ENCODE results near the gene TIAM2. TPM values are rescaled to one million over a fixed set of nuclear protein-coding genes. Genes with fewer than 3 reads are reported as not detected.

Gene TIAM2
- total RNA-seq, 4 donors from 2014 or later = 4.8 to 11.4 (median 6.7) TPM

- Histone ChIP-seq H3K4me3 (no peak overlapping the region), H3K27me3 (no peaks in the 10 kb centered on the region), H3K36me3 (no peaks in the 10 kb centered on the region), H3K9me3 (no peaks in the 10 kb centered on the region), H3K27ac (no peak overlapping the region), H3K4me1 (no peaks in the 10 kb centered on the region)
- 72% methylated on average over 5 of the region's 5 CpGs for WGBS
- no peak for DNase-seq (ENCODE audit: low spot score in 2 of 2)
- TF ChIP-seq POLR2A (IDR thresholded peaks at IDR 0.05) (no peak), CTCF (IDR thresholded peaks at IDR 0.05) (no peak)
Observed at GRCh38 chr6:155235087-155235486, 240.0 kb downstream of the TIAM2 start.

DNA sequence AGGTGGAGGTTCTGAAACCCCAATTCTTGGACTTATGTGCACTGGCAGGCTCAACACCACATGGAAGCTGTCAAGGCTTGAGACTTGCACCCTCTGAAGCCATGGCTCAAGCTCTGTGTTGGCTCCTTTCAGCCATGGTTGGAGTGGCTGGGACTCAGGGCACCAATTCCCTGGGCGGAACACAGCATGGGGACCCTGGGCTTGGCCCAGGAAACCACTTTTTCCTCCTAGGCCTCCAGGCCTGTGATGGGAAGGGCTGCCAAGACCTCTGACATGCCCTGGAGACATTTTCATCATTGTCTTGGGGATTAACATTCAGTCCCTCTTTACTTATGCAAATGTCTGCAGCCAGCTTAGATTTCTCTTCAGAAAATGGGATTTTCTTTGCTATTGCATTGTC, 242.5 kb downstream of the TIAM2 start:
- no peak for DNase-seq (ENCODE audit: low spot score in 2 of 2)
- Histone ChIP-seq H3K9me3 (no peaks in the 10 kb centered on the region), H3K36me3 (no peaks in the 10 kb centered on the region), H3K27me3 (no peaks in the 10 kb centered on the region), H3K4me3 (no peak overlapping the region), H3K4me1 (no peaks in the 10 kb centered on the region), H3K27ac (no peak overlapping the region)
- TF ChIP-seq POLR2AphosphoS5 (IDR thresholded peaks at IDR 0.05) (no peak), CTCF (IDR thresholded peaks at IDR 0.05) (no peak), POLR2A (IDR thresholded peaks at IDR 0.05) (no peak), EP300 (IDR thresholded peaks at IDR 0.05) (no peak)
- WGBS = 100% methylated on average over 1 of the region's 1 CpG

DNA sequence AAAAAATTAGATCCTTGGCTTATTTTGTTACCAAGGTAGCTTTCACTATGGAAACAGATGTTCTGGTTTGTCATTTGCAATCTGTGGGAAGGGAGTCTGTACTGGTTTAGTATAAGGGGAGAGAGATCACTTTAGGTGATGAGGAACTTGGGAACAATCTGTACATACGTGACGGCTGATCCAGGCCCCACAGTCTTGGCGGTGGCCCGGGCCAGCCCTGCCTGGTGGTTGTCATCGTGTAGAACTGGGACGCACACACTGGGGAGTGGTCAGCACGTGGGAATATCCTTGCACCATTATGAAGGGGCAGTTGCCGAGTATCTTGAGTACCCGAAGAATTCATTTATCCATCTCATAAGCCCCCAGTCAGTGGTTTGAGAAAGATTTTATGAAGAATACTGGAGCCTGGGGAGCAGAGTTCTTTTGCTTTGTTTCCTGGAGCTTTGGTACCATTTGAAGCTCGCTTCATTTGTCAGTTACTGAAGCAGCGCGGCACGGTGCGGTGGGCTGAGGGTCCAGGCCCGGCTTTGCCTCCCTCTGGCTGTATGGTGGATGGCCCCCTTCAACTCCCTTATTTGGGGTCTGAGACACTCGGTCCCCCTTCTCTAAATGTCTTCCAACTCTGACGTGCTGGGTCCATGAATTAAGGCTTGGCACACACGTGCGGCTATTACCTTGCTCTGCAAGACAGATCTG, 245.9 kb downstream of the TIAM2 start:
- DNase-seq (ENCODE audit: low spot score in 2 of 2) = no peak
- H3K9me3 ChIP-seq = no peaks in the 10 kb centered on the region
- no peaks in the 10 kb centered on the region for H3K27me3 ChIP-seq
- H3K36me3 ChIP-seq = no peaks in the 10 kb centered on the region
- 93% methylated on average over 19 of the region's 19 CpGs for WGBS
- H3K27ac ChIP-seq = no peak overlapping the region
- no peak overlapping the region for H3K4me3 ChIP-seq
- TF ChIP-seq POLR2AphosphoS5 (IDR thresholded peaks at IDR 0.05) (no peak), POLR2A (IDR thresholded peaks at IDR 0.05) (no peak), EP300 (IDR thresholded peaks at IDR 0.05) (no peak), CTCF (IDR thresholded peaks at IDR 0.05) (no peak)
- H3K4me1 ChIP-seq = no peaks in the 10 kb centered on the region

- H3K4me1 ChIP-seq = no peaks in the 10 kb centered on the region
- WGBS = 90% methylated on average over 8 of the region's 8 CpGs
- no peaks in the 10 kb centered on the region for H3K36me3 ChIP-seq
- no peak for TF ChIP-seq CTCF (IDR thresholded peaks at IDR 0.05)
- TF ChIP-seq POLR2AphosphoS5 (IDR thresholded peaks at IDR 0.05) = no peak
- no peak for TF ChIP-seq POLR2A (IDR thresholded peaks at IDR 0.05)
- no peak for TF ChIP-seq EP300 (IDR thresholded peaks at IDR 0.05)
- no peaks in the 10 kb centered on the region for H3K9me3 ChIP-seq
- no peak overlapping the region for H3K27ac ChIP-seq
- no peak overlapping the region for H3K4me3 ChIP-seq
- DNase-seq (ENCODE audit: low spot score in 2 of 2) = no peak
- no peaks in the 10 kb centered on the region for H3K27me3 ChIP-seq
Observed at GRCh38 chr6:155241966-155242365, 246.9 kb downstream of the TIAM2 start.

GRCh38 chr6:155244434-155244833, 249.3 kb downstream of the TIAM2 start:
- Histone ChIP-seq H3K9me3 (no peaks in the 10 kb centered on the region), H3K27ac (no peak overlapping the region), H3K27me3 (no peaks in the 10 kb centered on the region)

More at GRCh38 chr6:155244434-155244833, 249.3 kb downstream of the TIAM2 start:
- 84% methylated on average over 4 of the region's 4 CpGs for WGBS
- Histone ChIP-seq H3K36me3 (no peaks in the 10 kb centered on the region), H3K4me1 (peaks cover 5% of the 10 kb centered on the region), H3K4me3 (no peak overlapping the region)
- no peak for DNase-seq (ENCODE audit: low spot score in 2 of 2)
- no peak for TF ChIP-seq CTCF (IDR thresholded peaks at IDR 0.05)
- TF ChIP-seq EP300 (IDR thresholded peaks at IDR 0.05) = no peak
